Measurements from ENCODE around the gene DBN1. TPM values are rescaled to one million over a fixed set of nuclear protein-coding genes. Genes with fewer than 3 reads are reported as not detected.

Gene DBN1
- total and polyA plus RNA-seq, 2 of the 8 experiments (the other 6 are each of a cell fraction or from before 2014, with no cell fraction given): 168 to 333 TPM

DNA sequence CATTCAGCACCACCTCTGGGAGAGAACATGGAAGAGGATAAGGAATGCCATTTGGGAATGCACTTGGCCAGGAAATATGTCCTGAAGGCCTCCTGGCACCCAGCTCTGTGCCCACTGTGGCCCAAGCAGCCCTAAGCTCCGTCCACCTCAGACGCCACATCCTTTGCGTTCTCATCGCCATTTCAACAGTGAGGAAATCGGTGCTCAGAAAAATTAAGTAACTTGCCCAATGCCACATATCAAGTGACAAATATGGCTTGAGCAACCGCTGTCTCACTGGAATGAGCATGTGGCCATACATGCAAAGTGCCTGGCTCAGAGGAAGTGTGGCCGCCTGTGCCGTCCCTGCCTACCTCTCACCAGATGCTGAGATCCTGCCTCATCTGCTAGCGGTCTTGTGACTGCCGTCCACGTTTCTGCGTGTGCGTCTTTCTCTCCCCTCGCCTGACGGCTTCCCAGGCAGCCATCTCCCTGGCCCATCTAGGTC is 37.2 kb upstream of the DBN1 start:
- no peak overlapping the region for H3K18ac ChIP-seq (ENCODE audit: extremely low read depth, low read length)
- H2AFZ ChIP-seq (ENCODE audit: low read length): no peak overlapping the region
- H3K23ac ChIP-seq (ENCODE audit: insufficient read length): no peak overlapping the region
- WGBS, 2 experiments (ENCODE audit: extremely low coverage in 1 of 2, insufficient coverage in 1 of 2, insufficient read length in 1 of 2, insufficient replicate concordance in 2 of 2, low coverage in 1 of 2, low lambda C conversion rate in 2 of 2, missing lambda C conversion rate in 1 of 2): 95% methylated on average over 14 of the region's 15 CpGs; no CpG with 5 or more reads in 1 of the 2 experiments
- H2BK120ac ChIP-seq (replicated peaks; ENCODE audit: low read depth, low read length): no peak overlapping the region
- H3K14ac ChIP-seq (ENCODE audit: insufficient read length): no peak overlapping the region
- ChIA-PET POLR2A (ENCODE audit: partially characterized antibody) (interaction anchor here (0.7 to 65.5 kb wide), 4 partner anchors 14 to 43 kb away, joined by 3 to 3349 read pairs (median 6); partner anchors contain the start of genes DBN1, FAM193B, PDLIM7 and PRR7), CTCF (ENCODE audit: partially characterized antibody) (interaction anchor here (0.6 to 20.8 kb wide), 5 partner anchors 10 to 1465 kb away, joined by 3 to 306 read pairs (median 3); partner anchors contain the start of gene PDLIM7)
- no peaks in the 10 kb centered on the region for H3K9me3 ChIP-seq (ENCODE audit: insufficient read depth in 2 of 2, low read depth in 1 of 2, low read length in 1 of 2)
- H3K9ac ChIP-seq (replicated peaks in 1 of 4; ENCODE audit: extremely low read depth in 1 of 4, low read depth in 3 of 4, low read length in 3 of 4): no peak overlapping the region
- no peak overlapping the region for H3K4ac ChIP-seq (replicated peaks; ENCODE audit: insufficient read length, low read depth, low read length)
- peaks cover 0 to 17% of the 10 kb centered on the region in 2 experiments for H4K20me1 ChIP-seq (replicated peaks in 1 of 2; ENCODE audit: control insufficient read depth in 1 of 2, insufficient read depth in 2 of 2, low read length in 2 of 2)
- H3K27ac ChIP-seq (ENCODE audit: low read depth, low read length): no peak overlapping the region
- H2BK5ac ChIP-seq (ENCODE audit: low read depth, low read length): no peak overlapping the region; the same call in 1 of the 2 replicates
- no peak overlapping the region for H2BK20ac ChIP-seq (ENCODE audit: low read length)
- H2BK12ac ChIP-seq (ENCODE audit: low read depth, low read length): no peak overlapping the region
- H3K4me2 ChIP-seq (ENCODE audit: insufficient read depth in 1 of 2, low read depth in 2 of 2, low read length in 2 of 2): no peak overlapping the region
- H2BK15ac ChIP-seq (ENCODE audit: low read length): no peak overlapping the region
- no peaks in the 10 kb centered on the region for H3K23me2 ChIP-seq (ENCODE audit: low read depth, low read length)
- H3K79me1 ChIP-seq (ENCODE audit: low read depth, low read length): 0 out of 2 replicates have a peak, but pooled peaks cover 2% of the 10 kb centered on the region
- H4K8ac ChIP-seq (ENCODE audit: extremely low read depth, insufficient read depth, low read length): no peak overlapping the region
- DNase-seq (ENCODE audit: low read depth in 1 of 2, low spot score in 2 of 2): no peak
- H3K36me3 ChIP-seq (ENCODE audit: control insufficient read depth in 2 of 4, insufficient read depth in 4 of 4, low read length in 3 of 4): peaks cover 26 to 48% (median 47%) of the 10 kb centered on the region in 4 experiments
- no peak for TF ChIP-seq CEBPB (IDR thresholded peaks at IDR 0.05; ENCODE audit: low read depth, low read length)
- TF ChIP-seq POLR2AphosphoS5 (IDR thresholded peaks at IDR 0.05; ENCODE audit: low read depth, low read length): 0 out of 2 replicates have a peak, but pooled peaks have one; percentile 19
- no peak overlapping the region for H4K5ac ChIP-seq (ENCODE audit: insufficient read length, low read depth, low read length)
- no peak for FAIRE-seq
- no peak overlapping the region for H4K91ac ChIP-seq (replicated peaks; ENCODE audit: insufficient read length, low read length)
- peaks cover 0 to under 1% of the 10 kb centered on the region in 2 experiments; a peak in 1 of 4 replicates for H3K79me2 ChIP-seq (ENCODE audit: control insufficient read depth in 1 of 2, insufficient read depth in 2 of 2, low read length in 2 of 2)
- no peak overlapping the region for H3K56ac ChIP-seq (replicated peaks; ENCODE audit: insufficient read length, low read depth, low read length)
- peak overlapping the region; percentile 75; the same call in 1 of the 2 replicates for H2AK5ac ChIP-seq (ENCODE audit: low read depth, low read length)
- H3K4me1 ChIP-seq (replicated peaks in 1 of 4; ENCODE audit: control insufficient read depth in 3 of 4, insufficient read depth in 4 of 4, low read length in 3 of 4): peaks cover under 1 to 12% (median 9%) of the 10 kb centered on the region in 4 experiments; a peak in 6 of 7 replicates
- H3K27me3 ChIP-seq (replicated peaks in 1 of 4; ENCODE audit: control insufficient read depth in 3 of 4, extremely low read depth in 1 of 4, insufficient read depth in 3 of 4, low read length in 3 of 4): no peaks in the 10 kb centered on the region
- H3K4me3 ChIP-seq (ENCODE audit: extremely low read depth in 1 of 4, insufficient read depth in 2 of 4, low read depth in 3 of 4, low read length in 4 of 4): no peak overlapping the region
